ENCODE results near the gene MIOX.

Gene MIOX

GRCh38 chr22:50474710-50475651, 11.7 kb upstream of the MIOX start, which contains the start of gene SBF1:
Gene SBF1 (minus strand): TSS chr22:50475035. CDS start chr22:50474840, 195 bp downstream.
- DNase-seq = peak; percentile 87

- no peak for DNase-seq
Measured at GRCh38 chr22:50475652-50476002, 11.0 kb upstream of the MIOX start.

GRCh38 chr22:50476868-50477267, 9.8 kb upstream of the MIOX start:
- DNase-seq = no peak

- no peak for DNase-seq
Measured at GRCh38 chr22:50477923-50478322, 8.7 kb upstream of the MIOX start.

GRCh38 chr22:50479721-50480120, 6.9 kb upstream of the MIOX start:
- DNase-seq = no peak

GRCh38 chr22:50481045-50481439, 5.6 kb upstream of the MIOX start:
- no peak for DNase-seq

GRCh38 chr22:50481440-50482106, 5.1 kb upstream of the MIOX start, which contains the start of gene ADM2:
Gene ADM2 (plus strand): TSS chr22:50481543. CDS start chr22:50481848, 305 bp downstream.
- DNase-seq = peak; percentile 56

GRCh38 chr22:50482107-50483074, 4.3 kb upstream of the MIOX start:
- no peak for DNase-seq

GRCh38 chr22:50483106-50483505, 3.6 kb upstream of the MIOX start:
- DNase-seq = no peak

- DNase-seq = no peak
Measured at GRCh38 chr22:50483556-50483955, 3.1 kb upstream of the MIOX start.

GRCh38 chr22:50483977-50484853, 2.4 kb upstream of the MIOX start:
- DNase-seq = no peak

- DNase-seq = no peak
Measured at GRCh38 chr22:50485221-50486131, 1.2 kb upstream of the MIOX start.

- no peak for DNase-seq
Measured at GRCh38 chr22:50487290-50488005, 789 bp downstream of the MIOX start.

GRCh38 chr22:50488006-50488677, 1.5 kb downstream of the MIOX start:
- DNase-seq = no peak

GRCh38 chr22:50488886-50489285, 2.2 kb downstream of the MIOX start:
- no peak for DNase-seq

- DNase-seq = no peak
Measured at GRCh38 chr22:50489363-50490243, 2.9 kb downstream of the MIOX start.

GRCh38 chr22:50490531-50491308, 4.1 kb downstream of the MIOX start:
- DNase-seq = no peak

Measured in CD4-positive, alpha-beta T cell treated with Interferon gamma for 1 hour (primary cell).